C4-2B (cell line): ENCODE measurements around the gene GJB3.

ENCODE experiments used
- CTCF ChIP-seq: fragments of 450-650 bp; conservative IDR thresholded peaks from 2 replicates; pipeline ENCODE4 v1.5.1; 2017; ENCODE audit warnings: mild to moderate bottlenecking
- ZFX ChIP-seq: fragments of 450-650 bp; IDR thresholded peaks from 2 replicates; pipeline ENCODE4 v1.6.1; 2017

GRCh38 chr1:34831721-34832246 lies 50.8 kb downstream of the GJB3 start:
- no peak for TF ChIP-seq CTCF
- no peak for TF ChIP-seq ZFX
